ENCODE measurements around the gene CRB2.

The CRB2 gene

GRCh38 chr9:123365881-123366528 lies 10.0 kb downstream of the CRB2 start:
- no peak for DNase-seq

GRCh38 chr9:123368023-123368422 lies 12.0 kb downstream of the CRB2 start:
- DNase-seq: no peak

- DNase-seq: no peak
These were observed 12.6 kb downstream of the CRB2 start for GRCh38 chr9:123368536-123369153.

- DNase-seq: no peak
These were observed 13.3 kb downstream of the CRB2 start for GRCh38 chr9:123369296-123369695.

GRCh38 chr9:123370108-123370507 lies 14.1 kb downstream of the CRB2 start:
- no peak for DNase-seq

GRCh38 chr9:123370526-123371227 lies 14.7 kb downstream of the CRB2 start:
- DNase-seq: no peak

GRCh38 chr9:123371228-123371584 lies 15.2 kb downstream of the CRB2 start:
- no peak for DNase-seq

GRCh38 chr9:123371805-123372590 lies 16.0 kb downstream of the CRB2 start:
- no peak for DNase-seq

- no peak for DNase-seq
These were observed 16.9 kb downstream of the CRB2 start for GRCh38 chr9:123372766-123373446.

- DNase-seq: no peak
These were observed 17.5 kb downstream of the CRB2 start for GRCh38 chr9:123373447-123373923.

GRCh38 chr9:123373946-123374345 lies 17.9 kb downstream of the CRB2 start:
- DNase-seq: no peak

- DNase-seq: no peak
These were observed 19.6 kb downstream of the CRB2 start for GRCh38 chr9:123375469-123376132.

- no peak for DNase-seq
These were observed 20.4 kb downstream of the CRB2 start for GRCh38 chr9:123376218-123377071.

- no peak for DNase-seq
These were observed 21.4 kb downstream of the CRB2 start for GRCh38 chr9:123377211-123377971.

- DNase-seq: no peak
These were observed 22.0 kb downstream of the CRB2 start for GRCh38 chr9:123378025-123378424.

GRCh38 chr9:123378956-123379660 lies 23.1 kb downstream of the CRB2 start:
- no peak for DNase-seq

GRCh38 chr9:123380852-123381705 lies 25.1 kb downstream of the CRB2 start:
- no peak for DNase-seq

GRCh38 chr9:123382653-123383511 lies 26.9 kb downstream of the CRB2 start:
- DNase-seq: no peak
